ENCODE measurements around the gene JMJD8. TPM values are rescaled to one million over a fixed set of nuclear protein-coding genes. Genes with fewer than 3 reads are reported as not detected.
A peak's percentile ranks its signal among the peaks of the same experiment; 100 is the strongest.

The JMJD8 gene
- total RNA-seq, 1 experiment from 2014 or later, result 121 TPM

- CTCF ChIA-PET, result interaction anchor here (1.0 to 1.6 kb wide), 5 partner anchors 9 to 408 kb away, joined by 3 to 6 read pairs (median 3); partner anchors contain the start of genes ANTKMT and FBXL16
- no peak overlapping the region for H2AFZ ChIP-seq (ENCODE audit: low read depth, low read length, poor library complexity, severe bottlenecking)
- H3K27ac ChIP-seq (ENCODE audit: low read depth, low read length), result peak overlapping the region; percentile 63
- H3K4me2 ChIP-seq (ENCODE audit: low read length), result peak overlapping the region; percentile 88
- no peaks in the 10 kb centered on the region for H3K9me3 ChIP-seq (ENCODE audit: control insufficient read depth in 1 of 2, insufficient read depth in 1 of 2, low read depth in 1 of 2, low read length in 2 of 2)
- peak overlapping the region; percentile 47 to 55 for H3K4me3 ChIP-seq (replicated peaks in 1 of 2; ENCODE audit: low read depth in 1 of 2, low read length in 2 of 2)
- BruUV-seq (replicated peaks), result no TSS peak
- no peaks in the 10 kb centered on the region for H3K9me2 ChIP-seq (ENCODE audit: insufficient read depth)
- DNase-seq (ENCODE audit: low read depth, low spot score), result no peak
- no peaks in the 10 kb centered on the region for H3K27me3 ChIP-seq (ENCODE audit: insufficient read depth, low read length)
- H3K4me1 ChIP-seq (ENCODE audit: control insufficient read depth in 1 of 2, insufficient read depth in 2 of 2, low read length in 2 of 2), result peaks cover 10 to 34% of the 10 kb centered on the region in 2 experiments
- H3K79me2 ChIP-seq (ENCODE audit: insufficient read depth, low read length), result peaks cover 4% of the 10 kb centered on the region; the same call in 1 of the 2 replicates
- intact Hi-C loops (cut with micrococcal nuclease), result no loop called here
- RAD21 ChIA-PET (ENCODE audit: low non-redundant PET in 1 of 2, low total read pairs in 2 of 2, uncharacterized antibody in 2 of 2, unreplicated experiment in 2 of 2), result no interaction called here
- TF ChIP-seq ZNF274 (IDR thresholded peaks at IDR 0.05; ENCODE audit: low read depth, low read length) (no peak), EZH2phosphoT487 (IDR thresholded peaks at IDR 0.05; ENCODE audit: borderline replicate concordance) (no peak), EZH2 (IDR thresholded peaks at IDR 0.05) (no peak), CEBPB (IDR thresholded peaks at IDR 0.05; ENCODE audit: low read depth) (no peak), SRF (IDR thresholded peaks at IDR 0.05; ENCODE audit: low read depth) (no peak), SIN3A (IDR thresholded peaks at IDR 0.05; ENCODE audit: low read depth) (no peak), ATF3 (IDR thresholded peaks at IDR 0.05) (no peak), CBX3 (IDR thresholded peaks at IDR 0.05; ENCODE audit: low read depth) (no peak), MAX (IDR thresholded peaks at IDR 0.05) (no peak), JUND (IDR thresholded peaks at IDR 0.05) (no peak), ZFX (IDR thresholded peaks at IDR 0.05) (no peak), REST (IDR thresholded peaks at IDR 0.05; ENCODE audit: low read depth) (no peak)
- peak overlapping the region; percentile 48 for H3K9ac ChIP-seq (ENCODE audit: low read length)
- POLR2A ChIA-PET, result interaction anchor here (1.0 to 1.6 kb wide), 3 partner anchors 11 to 26 kb away, joined by 3 to 5 read pairs (median 3); partner anchors contain the start of genes ANTKMT and JMJD8
- ATAC-seq, result no peak
- H4K20me1 ChIP-seq (ENCODE audit: insufficient read depth), result no peaks in the 10 kb centered on the region
- H3K36me3 ChIP-seq (ENCODE audit: control insufficient read depth in 1 of 2, insufficient read depth in 2 of 2, low read length in 2 of 2), result no peaks in the 10 kb centered on the region
These were observed 10.8 kb upstream of the JMJD8 start for GRCh38 chr16:694863-695354.

Data from HCT116 (cell line).